Hematopoietic multipotent progenitor cell (in vitro differentiated cells): ENCODE results near the gene PDZD7. TPM values are rescaled to one million over a fixed set of nuclear protein-coding genes. Genes with fewer than 3 reads are reported as not detected.

Source experiments
- DNase-seq, 3 donors: peaks; one replicate each; pipeline ENCODE4 v3.0.0-alpha.2; 2011 to 2015; ENCODE audit warnings: low read depth in 2 of 3, low spot score in 2 of 3
- total RNA-seq: library from RNA; depleted of rRNA; stranded (reverse); fragments of >200 nt; gene quantifications from one replicate; pipeline ENCODE4 v1.2.3, GENCODE V29; 2012

Gene PDZD7
- total RNA-seq, 1 donor = 1.3 TPM

DNA sequence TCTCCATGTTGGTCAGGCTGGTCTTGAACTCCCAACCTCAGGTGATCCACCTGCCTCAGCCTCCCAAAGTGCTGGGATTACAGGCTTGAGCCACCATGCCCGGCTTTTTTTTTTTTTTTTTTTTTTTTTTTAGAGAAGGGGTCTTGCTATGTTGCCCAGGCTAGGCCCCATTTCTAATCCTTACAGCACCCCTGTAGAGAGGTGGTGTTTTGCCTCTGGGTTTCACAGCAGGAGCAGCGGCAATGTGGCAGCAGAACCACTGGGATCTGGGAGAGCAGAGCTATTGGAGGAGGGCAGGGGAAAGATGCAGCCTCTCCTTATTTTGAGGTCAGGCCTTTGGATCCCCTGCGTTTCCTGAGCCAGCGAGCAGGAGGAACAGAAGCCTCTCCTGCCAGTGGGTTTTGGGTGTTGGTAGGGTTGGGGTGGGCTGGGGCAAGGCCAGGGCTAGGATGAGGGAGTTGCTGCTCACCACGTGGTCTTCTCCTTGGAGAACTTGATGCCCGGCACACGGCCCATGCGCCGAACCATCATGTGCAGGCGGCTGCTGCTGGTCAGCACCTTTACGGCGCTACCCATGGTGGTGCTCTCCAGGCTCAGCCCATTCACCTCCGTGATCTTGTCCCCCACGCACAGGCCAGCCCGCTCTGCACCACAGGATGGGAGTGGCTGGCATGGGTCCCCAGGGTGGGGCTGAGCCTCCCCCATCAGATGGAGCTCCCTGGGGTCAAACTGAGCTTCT lies 7.8 kb downstream of the PDZD7 start:
- no peak for DNase-seq

DNA sequence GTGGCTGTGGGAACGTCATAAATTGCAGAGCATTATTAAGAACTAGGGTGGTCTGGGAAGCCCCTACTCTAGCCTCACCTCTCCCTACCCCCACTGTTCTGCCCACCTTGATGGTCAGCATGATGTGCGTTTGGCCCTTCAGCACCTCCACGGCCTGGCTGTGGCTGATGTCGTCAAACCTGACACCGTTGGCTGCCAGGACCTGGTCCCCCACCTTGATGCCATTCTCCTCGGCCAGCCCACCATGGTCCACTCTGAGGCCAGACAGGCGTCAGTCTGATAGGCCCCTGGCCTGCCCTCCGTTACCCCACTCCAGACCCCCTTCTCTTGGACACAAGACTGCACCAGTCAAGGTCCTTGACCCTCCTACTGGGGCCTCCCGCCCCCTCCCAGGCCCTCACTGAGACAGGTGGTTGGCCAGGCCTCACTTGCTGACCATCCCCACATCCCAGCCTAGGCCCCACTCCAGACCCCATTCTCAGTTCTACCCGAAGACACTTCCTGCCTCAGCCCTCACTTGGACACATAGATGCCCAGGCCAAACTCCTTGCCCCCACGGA lies 9.2 kb downstream of the PDZD7 start:
- DNase-seq = no peak

DNA sequence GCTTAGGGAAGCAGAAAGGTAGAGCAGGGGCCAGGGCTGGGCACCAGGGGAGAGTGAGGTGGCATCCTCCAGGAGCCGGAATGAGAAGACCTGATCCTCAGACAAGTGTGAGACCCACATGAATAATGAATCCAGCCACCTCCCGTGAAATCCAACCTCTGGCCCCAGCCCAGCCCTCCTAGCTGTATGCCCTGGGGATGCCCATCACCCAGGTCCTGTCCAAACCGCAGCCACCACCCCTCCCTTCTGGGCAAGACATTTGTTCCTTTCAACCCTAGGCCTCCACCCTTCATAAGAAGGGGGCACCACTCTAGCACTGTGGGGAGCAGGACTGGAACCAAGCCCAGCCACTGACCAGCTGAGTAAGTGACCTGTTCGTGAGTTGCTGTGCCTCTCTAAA lies 9.7 kb downstream of the PDZD7 start:
- DNase-seq = no peak

DNA sequence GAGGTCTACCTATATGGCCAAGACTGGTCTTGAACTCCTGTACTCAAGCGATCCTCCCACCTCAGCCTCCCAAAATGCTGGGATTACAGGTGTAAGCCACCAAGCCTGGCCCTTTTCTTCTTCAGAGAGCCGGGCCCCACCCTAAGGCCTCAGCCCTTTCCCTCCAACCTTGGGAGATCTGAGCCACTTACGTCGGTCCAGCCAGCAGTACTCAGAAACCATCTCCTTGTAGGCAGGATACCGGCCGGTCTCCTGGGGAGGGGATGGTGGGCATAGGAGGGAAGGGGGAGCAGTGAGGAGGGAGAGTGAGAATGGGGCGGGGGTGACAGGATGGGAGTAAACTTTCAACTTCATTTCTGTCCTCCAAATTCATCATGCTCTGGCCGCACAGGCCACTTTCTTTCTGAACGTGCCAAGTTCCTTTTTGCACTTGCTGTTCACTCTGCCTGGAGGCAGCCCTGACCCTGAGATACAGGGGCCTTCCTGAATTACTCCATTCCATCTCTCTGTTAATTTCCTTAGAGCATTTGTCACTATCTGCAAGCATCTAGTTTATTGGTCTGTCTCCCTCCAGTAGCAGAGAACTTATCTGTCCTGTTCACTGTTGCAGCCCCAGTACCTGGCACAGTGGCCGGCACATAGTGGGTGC lies 10.4 kb downstream of the PDZD7 start:
- DNase-seq = no peak

DNA sequence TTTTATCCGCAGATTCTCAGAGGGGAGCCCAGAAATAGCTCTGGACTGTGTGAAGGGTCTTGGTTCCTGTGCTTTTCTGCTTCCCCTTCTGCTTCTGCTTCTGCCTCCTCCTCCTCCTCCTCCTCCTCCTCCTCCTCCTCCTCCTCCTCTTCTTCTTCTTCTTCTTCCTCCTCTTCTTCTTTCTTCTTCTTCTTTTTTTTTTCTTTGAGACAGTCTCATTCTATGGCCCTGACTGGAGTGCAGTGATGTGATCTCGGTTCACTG lies 11.6 kb downstream of the PDZD7 start:
- DNase-seq = no peak

DNA sequence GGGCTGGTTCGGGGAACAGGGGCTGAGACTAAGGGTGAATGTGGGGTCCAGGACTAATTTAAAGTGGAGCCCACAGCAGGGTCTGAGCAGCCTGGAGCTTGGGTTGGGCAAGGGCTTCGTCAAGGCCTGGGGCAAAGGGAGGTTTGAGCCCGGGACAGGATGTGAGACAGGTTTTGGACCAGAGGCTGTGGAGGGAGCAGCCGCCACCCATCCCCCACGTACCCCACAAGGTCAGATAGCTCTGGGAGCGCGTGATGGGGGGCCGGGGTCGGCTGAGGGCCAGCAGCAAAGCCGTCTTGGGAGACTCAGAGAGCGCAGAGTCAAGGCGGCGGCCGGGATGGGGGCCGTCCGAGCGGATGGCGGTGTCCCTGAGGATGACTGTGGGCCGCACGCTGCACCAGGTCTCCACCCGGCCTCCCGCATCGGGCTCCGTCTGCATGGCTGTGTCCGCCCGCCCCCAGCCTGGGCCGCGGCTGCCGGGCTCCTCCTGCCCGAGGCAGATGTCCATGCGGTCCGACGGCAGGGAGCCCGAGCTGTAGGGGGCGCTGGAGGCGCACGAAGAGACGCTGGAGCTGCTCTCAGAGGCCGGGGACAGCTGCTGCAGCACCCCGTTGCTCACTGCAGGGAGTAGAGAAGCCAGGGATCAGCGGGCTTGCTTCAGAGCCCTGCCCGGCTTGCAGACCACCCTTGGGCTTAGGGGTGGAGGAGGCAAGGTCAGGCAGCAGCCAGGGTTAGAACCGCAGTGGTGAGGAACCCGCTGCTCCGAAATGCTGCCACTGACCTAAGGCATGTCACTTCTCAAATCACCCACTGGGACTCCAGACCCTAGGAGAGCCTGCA lies 12.1 kb downstream of the PDZD7 start:
- DNase-seq = peak in 2 of 3 donors; percentile 77 to 85

DNA sequence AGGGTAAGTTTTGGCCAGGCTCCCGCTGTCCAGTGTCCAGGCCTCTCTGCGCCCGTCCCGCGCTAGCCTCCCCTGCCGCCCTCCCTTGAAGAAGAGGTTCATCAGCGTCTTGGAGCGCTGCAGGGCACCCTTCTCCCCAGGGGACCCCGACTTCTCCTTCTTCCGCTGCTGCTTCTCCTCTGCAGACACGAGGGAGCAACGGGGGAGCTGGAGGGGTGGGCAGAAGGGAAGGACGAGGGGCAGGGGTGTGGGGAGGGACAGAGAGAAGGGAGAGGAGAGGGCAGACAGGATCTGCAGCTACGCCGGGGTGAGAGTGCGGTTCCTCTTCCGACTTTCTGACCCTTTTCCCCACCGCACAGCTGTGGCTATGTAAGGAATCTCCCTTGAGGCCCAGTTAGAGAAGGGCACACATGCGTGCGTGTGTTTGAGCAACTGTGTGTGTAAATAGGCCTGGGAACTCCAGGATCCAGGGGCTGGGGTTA lies 12.8 kb downstream of the PDZD7 start:
- no peak for DNase-seq

DNA sequence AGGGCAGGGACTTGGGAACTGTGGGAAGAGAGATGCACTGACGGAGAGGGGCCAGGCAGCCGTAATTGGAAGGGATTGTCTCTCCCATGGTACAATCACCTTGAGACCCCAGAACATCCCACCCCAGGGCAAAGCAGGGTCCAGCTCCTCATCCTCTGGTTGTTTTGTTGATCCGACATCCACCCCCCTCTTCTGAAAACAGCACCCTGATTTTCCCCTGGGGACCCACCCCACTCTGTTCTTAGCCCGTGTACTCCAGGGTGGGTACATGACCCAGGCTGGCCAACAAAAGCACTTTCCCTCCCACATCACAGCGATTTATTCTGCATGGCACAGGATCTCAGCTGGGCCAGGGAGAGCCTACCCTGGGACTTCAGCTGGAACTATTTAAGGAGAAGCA lies 14.1 kb downstream of the PDZD7 start:
- no peak for DNase-seq

DNA sequence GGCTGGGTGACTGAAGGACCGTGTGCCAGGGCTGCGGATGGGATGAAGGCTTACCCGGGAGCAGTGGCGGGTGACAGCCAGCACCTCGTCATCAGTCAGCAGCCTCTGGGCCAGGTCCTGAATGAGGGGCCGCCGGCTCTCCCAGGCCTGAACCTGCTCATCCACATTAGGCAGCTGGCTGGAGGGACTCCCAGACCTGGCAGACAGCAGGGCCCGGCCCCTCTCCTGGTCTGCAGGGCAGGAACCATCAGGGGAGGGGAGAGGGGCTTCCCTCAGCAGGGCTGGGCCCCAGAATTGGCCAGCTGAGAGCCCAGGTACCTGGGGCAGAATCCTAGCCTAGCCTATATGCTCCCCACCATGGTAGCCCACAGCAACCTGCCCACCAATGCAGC lies 15.4 kb downstream of the PDZD7 start:
- DNase-seq = no peak

DNA sequence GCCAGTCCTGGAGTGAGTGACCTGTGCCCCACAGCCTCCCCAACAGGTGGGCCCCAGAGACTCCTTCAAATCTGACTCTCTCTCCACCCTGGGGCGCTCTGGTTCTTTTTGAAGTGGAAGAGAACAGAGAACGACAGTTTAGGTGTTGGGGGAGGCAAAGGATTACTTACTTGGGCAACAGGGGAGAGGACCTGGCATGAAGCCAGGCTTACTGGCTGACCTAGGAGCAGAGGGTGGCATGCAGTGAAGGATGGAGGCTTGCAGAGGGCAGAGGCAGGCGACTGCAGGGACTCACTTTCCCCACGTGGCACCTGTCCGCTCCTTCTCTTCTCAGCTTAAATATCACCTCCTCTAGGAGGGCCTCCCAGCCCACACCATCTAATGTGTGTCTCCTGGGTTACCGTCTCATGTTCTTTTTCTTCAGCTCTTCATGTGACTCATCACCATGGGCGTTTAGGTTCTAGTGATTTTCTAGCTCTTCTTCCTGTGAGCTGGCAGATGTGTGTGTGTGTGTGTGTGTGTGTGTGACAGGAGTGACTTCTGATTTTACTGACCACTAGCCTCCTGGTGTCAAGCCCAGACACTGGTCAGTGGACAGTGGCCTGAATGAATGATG lies 15.9 kb downstream of the PDZD7 start:
- DNase-seq = no peak

DNA sequence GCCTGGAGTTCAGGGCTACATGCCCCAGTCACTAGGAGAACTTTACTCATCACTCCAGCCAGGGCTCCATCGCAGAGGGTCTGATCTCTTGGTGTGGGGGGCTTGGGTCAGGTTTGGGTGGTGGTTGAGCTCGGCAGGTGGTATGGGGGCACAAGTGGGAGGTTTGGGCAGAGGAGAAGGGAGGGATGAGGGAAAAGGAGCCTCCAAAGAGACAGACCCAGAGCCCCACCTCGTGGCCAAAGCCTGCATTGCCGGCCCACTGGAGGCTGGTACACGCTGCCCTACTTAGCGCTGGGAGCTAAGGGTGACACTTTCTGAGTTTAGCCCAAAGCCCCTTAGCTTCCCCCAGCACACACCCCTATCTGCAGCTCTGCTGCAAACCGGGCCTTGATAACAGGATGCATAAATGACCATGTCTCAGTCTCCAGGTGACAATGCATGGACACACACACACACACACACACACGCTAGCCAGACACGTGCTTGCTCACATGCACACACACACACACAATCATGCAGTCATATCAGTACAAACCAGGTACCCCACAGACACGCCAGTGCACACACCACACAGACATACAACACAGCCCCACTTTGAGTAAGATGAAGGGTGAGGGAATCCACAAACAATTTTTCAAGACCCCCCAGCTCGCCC lies 16.6 kb downstream of the PDZD7 start:
- DNase-seq = peak; percentile 42 to 71 (median 60)

DNA sequence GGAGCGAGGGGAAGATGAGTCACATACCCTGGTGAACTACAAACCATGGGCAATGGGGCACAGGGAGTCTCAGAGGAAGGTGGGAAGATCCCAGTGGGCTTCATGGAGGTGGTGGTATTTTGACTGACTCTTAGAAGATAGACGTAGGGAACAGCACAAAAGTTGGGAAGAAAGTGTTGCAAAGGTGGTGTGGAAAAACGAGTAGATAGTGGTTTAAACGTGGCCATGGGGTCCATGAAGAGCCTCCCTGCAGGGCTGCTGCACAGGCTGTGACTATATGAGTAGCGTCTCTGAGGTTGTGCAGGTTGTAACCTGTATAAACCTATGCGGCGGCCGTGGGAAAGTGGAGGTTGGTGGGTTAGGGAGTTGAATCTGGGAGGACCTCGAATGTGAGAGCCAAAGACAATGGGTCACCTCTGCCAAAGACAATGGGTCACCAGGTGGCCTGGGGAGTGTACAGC lies 17.5 kb downstream of the PDZD7 start:
- no peak for DNase-seq

DNA sequence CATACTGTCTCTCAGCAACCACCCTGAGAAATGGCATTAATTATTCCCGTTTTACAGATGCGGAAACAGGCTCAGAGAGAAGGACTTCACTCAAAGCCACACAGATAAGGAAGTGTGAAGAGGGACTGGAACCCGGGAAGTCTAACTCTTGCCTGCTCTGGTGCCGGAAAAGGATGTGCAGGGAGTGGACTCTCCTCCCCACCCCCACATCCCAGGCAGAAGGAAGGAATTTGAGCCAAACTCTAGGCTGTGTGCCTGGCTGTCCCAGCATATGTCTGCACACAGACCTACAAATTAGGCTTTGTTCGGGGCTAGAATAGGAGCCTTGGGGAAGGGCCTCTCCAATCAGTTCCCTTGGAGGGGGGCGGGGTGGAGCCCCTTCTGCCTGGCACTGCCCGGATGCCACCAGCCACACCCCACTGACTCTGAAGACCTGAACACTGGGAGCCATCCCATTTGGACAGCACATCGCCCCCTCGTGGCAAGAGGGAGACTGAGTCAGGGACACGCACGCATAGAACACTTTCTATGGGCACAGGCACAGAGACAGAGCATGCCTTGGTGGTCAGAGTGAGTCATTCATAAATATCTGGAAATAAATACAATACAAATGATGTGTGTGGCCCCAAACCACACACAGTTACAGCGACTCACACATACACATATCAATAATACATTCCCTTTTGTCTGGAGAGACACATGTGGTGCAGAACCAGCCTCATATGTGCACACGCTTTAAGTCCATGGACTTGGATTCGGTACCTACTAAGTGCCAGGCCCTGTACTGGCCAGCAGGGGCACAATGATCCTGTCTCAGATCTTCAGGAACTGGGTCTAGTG lies 18.2 kb downstream of the PDZD7 start:
- peak; percentile 48 to 95 (median 86) for DNase-seq

DNA sequence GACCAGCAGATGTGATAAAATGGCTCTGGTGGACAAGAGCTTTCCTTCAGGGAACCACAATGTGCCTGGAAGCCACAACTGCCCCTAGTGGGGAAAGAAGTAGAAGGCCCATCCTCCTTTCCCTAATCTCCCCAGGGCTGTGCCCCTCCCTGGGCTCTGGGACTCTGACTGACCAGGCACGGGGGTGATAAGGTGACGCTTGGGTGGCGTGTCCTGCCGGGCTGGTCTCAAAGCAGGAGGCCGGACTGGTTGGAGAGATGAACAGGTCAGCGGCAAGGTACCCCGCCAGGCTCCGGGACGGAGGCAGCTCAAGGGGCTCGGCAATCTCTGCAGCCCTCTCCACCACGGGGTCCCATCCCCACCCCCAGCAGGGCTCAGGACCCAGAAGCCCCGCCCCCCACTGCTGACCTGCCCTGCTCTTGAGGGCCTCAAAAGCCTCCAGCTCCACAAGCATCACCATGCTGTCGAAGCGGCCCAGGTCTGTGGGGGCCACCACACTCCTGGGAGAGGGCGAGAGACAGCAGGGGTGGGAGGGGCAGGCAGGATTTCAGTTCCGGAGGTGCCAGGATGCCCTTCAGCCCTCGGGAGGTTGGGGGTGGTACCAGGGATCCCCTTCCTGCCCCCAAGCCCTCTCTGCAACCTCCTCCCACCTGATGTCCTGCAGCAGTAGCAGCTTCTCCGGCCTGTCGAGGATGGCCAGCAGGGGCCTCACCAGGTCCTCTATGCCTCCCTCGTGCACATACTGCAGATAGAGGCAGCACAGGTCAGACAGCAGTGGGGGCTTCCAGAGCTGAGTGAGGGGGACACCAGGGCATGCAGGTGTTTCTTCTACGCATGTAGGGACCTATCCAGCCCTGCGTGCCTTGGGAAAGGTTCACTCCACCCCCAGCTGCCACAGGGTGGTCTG lies 19.2 kb downstream of the PDZD7 start:
- no peak for DNase-seq

DNA sequence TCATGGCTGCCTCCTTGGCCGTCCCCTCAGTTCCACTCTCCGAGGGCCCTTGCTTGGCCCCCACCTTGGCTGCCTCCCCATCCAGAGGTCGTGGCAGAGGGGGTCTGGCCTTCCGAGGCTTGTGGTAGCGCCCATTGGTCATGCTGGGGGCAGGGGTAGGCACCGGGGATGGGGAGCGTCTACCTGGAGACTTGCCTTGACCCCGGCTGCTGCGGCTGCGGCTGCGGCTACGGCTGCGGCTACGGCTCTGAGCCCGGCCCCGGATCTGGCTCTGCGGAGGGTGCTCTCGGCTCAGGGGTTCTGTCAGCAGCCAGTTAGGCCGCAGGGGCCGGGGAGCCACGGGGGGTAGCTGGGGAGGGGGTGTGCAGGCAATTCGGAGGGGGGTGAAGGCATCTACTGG lies 20.6 kb downstream of the PDZD7 start:
- no peak for DNase-seq

DNA sequence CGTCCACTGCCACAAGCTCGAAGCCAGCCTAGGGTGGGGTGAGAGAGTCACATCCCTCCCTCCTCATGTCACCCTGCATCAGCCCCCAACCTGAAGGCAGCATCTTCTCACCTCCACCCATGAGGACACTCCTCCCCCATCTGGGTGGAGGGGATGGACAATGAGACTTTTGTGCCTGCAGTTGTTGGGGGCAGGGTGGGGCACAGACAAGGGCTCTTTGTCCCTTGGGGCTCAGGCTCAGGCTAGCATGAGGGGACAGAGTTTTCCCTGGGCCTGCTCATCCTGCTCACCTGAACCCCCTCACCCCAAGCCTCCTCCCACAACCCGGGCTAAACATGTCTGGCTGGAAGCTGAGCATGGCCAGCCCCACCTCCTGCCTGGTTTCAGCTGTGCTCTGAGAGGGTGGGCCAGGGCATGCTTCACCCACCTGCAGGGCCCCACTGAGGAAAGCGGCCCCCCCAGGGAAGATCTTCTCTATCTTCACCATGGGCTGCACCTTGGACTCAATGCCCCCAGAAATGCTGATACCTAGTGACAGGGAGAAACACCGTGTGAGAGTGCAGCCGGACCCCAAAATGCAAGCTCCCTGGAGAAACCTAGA lies 22.0 kb downstream of the PDZD7 start:
- no peak for DNase-seq

DNA sequence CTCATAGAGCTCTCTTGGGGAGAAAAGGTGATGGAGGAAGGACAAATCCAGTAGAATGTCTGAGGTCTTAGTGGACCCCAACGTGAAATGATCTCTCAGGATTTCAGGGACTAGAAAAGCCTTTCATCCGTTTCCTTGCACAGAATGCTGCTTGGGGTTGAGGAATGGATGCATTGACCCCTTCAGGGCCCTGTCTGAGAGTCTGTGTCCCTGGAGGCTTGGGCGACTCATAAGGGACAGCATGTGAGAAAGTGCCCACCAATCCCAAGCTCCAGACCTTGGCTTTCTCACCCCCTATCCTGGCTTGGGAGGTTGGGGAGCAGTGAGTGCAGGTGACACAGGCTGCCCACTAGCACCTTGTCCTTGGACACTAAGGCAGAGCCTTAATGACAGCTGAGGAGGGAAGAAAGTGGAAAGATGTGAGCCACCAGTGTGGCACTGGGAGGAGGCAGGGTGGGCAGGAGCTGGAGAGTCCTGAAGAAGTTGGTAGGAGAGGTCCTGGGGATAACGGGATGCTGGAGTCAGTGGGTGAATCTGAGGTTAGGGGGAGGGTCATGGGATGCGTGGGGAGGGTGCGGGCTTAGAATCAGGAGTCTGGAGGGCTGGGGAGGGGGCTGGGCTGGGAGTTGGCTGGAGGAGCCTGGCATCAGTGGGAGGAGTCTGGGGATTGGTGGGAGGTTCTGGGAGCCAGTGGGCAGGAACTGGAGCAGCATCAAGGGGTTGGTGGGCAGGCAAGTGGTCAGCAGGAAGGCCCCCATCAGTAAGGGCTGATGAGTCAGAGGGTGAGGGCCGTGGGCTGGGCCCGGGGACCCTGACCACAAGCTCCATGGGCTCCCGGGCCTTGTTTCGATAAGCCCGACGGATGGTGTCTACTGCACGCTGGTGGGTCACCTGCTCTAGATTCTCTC lies 22.8 kb downstream of the PDZD7 start:
- no peak for DNase-seq
